ENCODE results near the gene FAF1. TPM values are rescaled to one million over a fixed set of nuclear protein-coding genes. Genes with fewer than 3 reads are reported as not detected.
A peak's percentile ranks its signal among the peaks of the same experiment; 100 is the strongest.

The FAF1 gene
- total and polyA plus RNA-seq, 9 of the 15 experiments (the other 6 are each of a cell fraction or from before 2014, with no cell fraction given) = 48.7 to 225 (median 118) TPM

- FAIRE-seq (no peak), DNase-seq (ENCODE audit: extremely low read depth in 1 of 4, low spot score in 3 of 4) (no peak), ATAC-seq (peak; percentile 39; the same call in 2 of the 3 replicates)
- TF ChIP-seq ILF3 (IDR thresholded peaks at IDR 0.05; ENCODE audit: borderline replicate concordance) (no peak), RFX7 (CRISPR knock-in tag; IDR thresholded peaks at IDR 0.05) (no peak)
- TF ChIP-seq, protein P1, sequence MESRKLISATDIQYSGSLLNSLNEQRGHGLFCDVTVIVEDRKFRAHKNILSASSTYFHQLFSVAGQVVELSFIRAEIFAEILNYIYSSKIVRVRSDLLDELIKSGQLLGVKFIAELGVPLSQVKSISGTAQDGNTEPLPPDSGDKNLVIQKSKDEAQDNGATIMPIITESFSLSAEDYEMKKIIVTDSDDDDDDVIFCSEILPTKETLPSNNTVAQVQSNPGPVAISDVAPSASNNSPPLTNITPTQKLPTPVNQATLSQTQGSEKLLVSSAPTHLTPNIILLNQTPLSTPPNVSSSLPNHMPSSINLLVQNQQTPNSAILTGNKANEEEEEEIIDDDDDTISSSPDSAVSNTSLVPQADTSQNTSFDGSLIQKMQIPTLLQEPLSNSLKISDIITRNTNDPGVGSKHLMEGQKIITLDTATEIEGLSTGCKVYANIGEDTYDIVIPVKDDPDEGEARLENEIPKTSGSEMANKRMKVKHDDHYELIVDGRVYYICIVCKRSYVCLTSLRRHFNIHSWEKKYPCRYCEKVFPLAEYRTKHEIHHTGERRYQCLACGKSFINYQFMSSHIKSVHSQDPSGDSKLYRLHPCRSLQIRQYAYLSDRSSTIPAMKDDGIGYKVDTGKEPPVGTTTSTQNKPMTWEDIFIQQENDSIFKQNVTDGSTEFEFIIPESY (CRISPR knock-in tag; IDR thresholded peaks at IDR 0.05) = peak; percentile 92
- TF ChIP-seq, protein P2, sequence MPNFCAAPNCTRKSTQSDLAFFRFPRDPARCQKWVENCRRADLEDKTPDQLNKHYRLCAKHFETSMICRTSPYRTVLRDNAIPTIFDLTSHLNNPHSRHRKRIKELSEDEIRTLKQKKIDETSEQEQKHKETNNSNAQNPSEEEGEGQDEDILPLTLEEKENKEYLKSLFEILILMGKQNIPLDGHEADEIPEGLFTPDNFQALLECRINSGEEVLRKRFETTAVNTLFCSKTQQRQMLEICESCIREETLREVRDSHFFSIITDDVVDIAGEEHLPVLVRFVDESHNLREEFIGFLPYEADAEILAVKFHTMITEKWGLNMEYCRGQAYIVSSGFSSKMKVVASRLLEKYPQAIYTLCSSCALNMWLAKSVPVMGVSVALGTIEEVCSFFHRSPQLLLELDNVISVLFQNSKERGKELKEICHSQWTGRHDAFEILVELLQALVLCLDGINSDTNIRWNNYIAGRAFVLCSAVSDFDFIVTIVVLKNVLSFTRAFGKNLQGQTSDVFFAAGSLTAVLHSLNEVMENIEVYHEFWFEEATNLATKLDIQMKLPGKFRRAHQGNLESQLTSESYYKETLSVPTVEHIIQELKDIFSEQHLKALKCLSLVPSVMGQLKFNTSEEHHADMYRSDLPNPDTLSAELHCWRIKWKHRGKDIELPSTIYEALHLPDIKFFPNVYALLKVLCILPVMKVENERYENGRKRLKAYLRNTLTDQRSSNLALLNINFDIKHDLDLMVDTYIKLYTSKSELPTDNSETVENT (CRISPR knock-in tag; IDR thresholded peaks at IDR 0.05) = no peak
- peaks cover 67% of the 10 kb centered on the region for H3K79me2 ChIP-seq (ENCODE audit: control insufficient read depth, insufficient read depth, low read length)
- intact Hi-C loops (cut with micrococcal nuclease) = no loop called here
- in situ Hi-C loops (cut with MboI) = no loop called here
- H2AFZ ChIP-seq (ENCODE audit: low read depth, low read length) = no peak overlapping the region
- no peak overlapping the region for H3K4me3 ChIP-seq
- ChIA-PET POLR2A (interaction anchor here (0.7 kb wide), 2 partner anchors 122 to 1507 kb away, joined by 3 to 4 read pairs; no protein-coding TSS in a partner anchor), CTCF (ENCODE audit: low intra/inter-chr PET ratio) (interaction anchor here (0.7 kb wide), 1 partner anchor 20 kb away, joined by 3 read pairs; no protein-coding TSS in a partner anchor)
- peaks cover 18% of the 10 kb centered on the region; the same call in 2 of the 3 replicates for H3K36me3 ChIP-seq (ENCODE audit: control insufficient read depth, insufficient read depth, low read length)
- H3K27me3 ChIP-seq (ENCODE audit: control insufficient read depth in 2 of 2, insufficient read depth in 2 of 2, low read length in 2 of 2) = no peaks in the 10 kb centered on the region
- H3K4me2 ChIP-seq (ENCODE audit: insufficient read depth, low read length) = no peak overlapping the region
- no peak overlapping the region for H3K9ac ChIP-seq (ENCODE audit: insufficient read depth in 1 of 2, low read depth in 2 of 2, low read length in 2 of 2)
- H3K9me1 ChIP-seq (ENCODE audit: control insufficient read depth, insufficient read depth, low read length) = no peaks in the 10 kb centered on the region
- H3K4me1 ChIP-seq (replicated peaks in 1 of 2; ENCODE audit: control insufficient read depth in 2 of 2, insufficient read depth in 2 of 2, low read length in 2 of 2) = peaks cover 3 to 6% of the 10 kb centered on the region in 2 experiments; a peak in 2 of 5 replicates
- WGBS (ENCODE audit: insufficient coverage, low coverage, missing lambda C conversion rate) = 92% methylated on average over 7 of the region's 7 CpGs
- no peaks in the 10 kb centered on the region for H4K20me1 ChIP-seq (replicated peaks; ENCODE audit: control insufficient read depth, insufficient read depth, low read length)
- no peak overlapping the region for H3K27ac ChIP-seq (ENCODE audit: extremely low read depth, low read depth, low read length)
- no peaks in the 10 kb centered on the region for H3K9me3 ChIP-seq (replicated peaks; ENCODE audit: control insufficient read depth, insufficient read depth, low read depth, low read length)
- BruUV-seq (replicated peaks) = no TSS peak
Measured at GRCh38 chr1:50851034-50851433, 109.0 kb downstream of the FAF1 start.

Data from K562 (cell line).